ENCODE results near the gene PLEKHB1.
A peak's percentile ranks its signal among the peaks of the same experiment; 100 is the strongest.

Gene PLEKHB1

GRCh38 chr11:73645972-73646631 lies at the start of gene PLEKHB1:
Gene PLEKHB1, plus strand, starts transcription at chr11:73646581. Its CDS starts 28 bp downstream, at chr11:73646609.
- DNase-seq: no peak

GRCh38 chr11:73597336-73597955 lies 48.9 kb upstream of the PLEKHB1 start:
- DNase-seq: no peak

GRCh38 chr11:73597956-73598718 lies 48.2 kb upstream of the PLEKHB1 start, which contains the start of gene FAM168A:
Gene FAM168A, minus strand, starts transcription at chr11:73598112. Its CDS starts 129,638 bp downstream, at chr11:73468474.
- peak; percentile 96 for DNase-seq

- no peak for DNase-seq
Measured at GRCh38 chr11:73598719-73599379, 47.5 kb upstream of the PLEKHB1 start.

- DNase-seq: no peak
Measured at GRCh38 chr11:73612601-73613140, 33.7 kb upstream of the PLEKHB1 start.

- no peak for DNase-seq
Measured at GRCh38 chr11:73614591-73614990, 31.8 kb upstream of the PLEKHB1 start.

- no peak for DNase-seq
Measured at GRCh38 chr11:73622926-73623593, 23.3 kb upstream of the PLEKHB1 start.

- no peak for DNase-seq
Measured at GRCh38 chr11:73623686-73624085, 22.7 kb upstream of the PLEKHB1 start.

GRCh38 chr11:73625696-73626318 lies 20.6 kb upstream of the PLEKHB1 start:
- peak; percentile 76 for DNase-seq

- no peak for DNase-seq
Measured at GRCh38 chr11:73629907-73630306, 16.5 kb upstream of the PLEKHB1 start.

GRCh38 chr11:73632996-73633395 lies 13.4 kb upstream of the PLEKHB1 start:
- DNase-seq: no peak

GRCh38 chr11:73633999-73634398 lies 12.4 kb upstream of the PLEKHB1 start:
- no peak for DNase-seq

GRCh38 chr11:73635721-73636120 lies 10.7 kb upstream of the PLEKHB1 start:
- no peak for DNase-seq

- no peak for DNase-seq
Measured at GRCh38 chr11:73636249-73636648, 10.1 kb upstream of the PLEKHB1 start.

- no peak for DNase-seq
Measured at GRCh38 chr11:73637012-73637411, 9.4 kb upstream of the PLEKHB1 start.

GRCh38 chr11:73640592-73640991 lies 5.8 kb upstream of the PLEKHB1 start:
- no peak for DNase-seq

GRCh38 chr11:73641668-73642067 lies 4.7 kb upstream of the PLEKHB1 start:
- DNase-seq: no peak

- DNase-seq: no peak
Measured at GRCh38 chr11:73645121-73645969, 1.0 kb upstream of the PLEKHB1 start.

GRCh38 chr11:73647459-73648100 lies 1.2 kb downstream of the PLEKHB1 start:
- peak; percentile 91 for DNase-seq

- no peak for DNase-seq
Measured at GRCh38 chr11:73648121-73648520, 1.7 kb downstream of the PLEKHB1 start.
